Endothelial cell of umbilical vein (primary cell): ENCODE results near the gene KDM4C. TPM values are rescaled to one million over a fixed set of nuclear protein-coding genes. Genes with fewer than 3 reads are reported as not detected.

Experiments
- BruUV-seq: library from RNA; stranded (reverse); fragments of 400-500 nt; replicated peaks from 2 replicates; lab custom pipeline; 2021; lab: Mats Ljungman, UMichigan
- CTCF ChIA-PET: fragments of 300-600, 350-600 bp; sonication (Branson Sonifier 250); formaldehyde crosslinking; loops from one replicate; lab custom pipeline; 2021; ENCODE audit warnings: antibody characterized with exemption, inconsistent platforms; lab: Charles Lee
- POLR2A ChIA-PET: fragments of 300-600, 350-600 bp; sonication (Branson Sonifier 250); formaldehyde crosslinking; loops from one replicate; lab custom pipeline; 2021; ENCODE audit warnings: antibody characterized with exemption, inconsistent platforms; lab: Charles Lee
- DNase-seq: peaks from one replicate; pipeline ENCODE4 v3.0.0-alpha.2; 2011; ENCODE audit warnings: low read depth, low spot score
- FAIRE-seq: peaks from 2 replicates; lab custom pipeline; 2011; peaks lifted over from hg19 to GRCh38; lab: Jason Lieb, UNC
- H2AFZ ChIP-seq: 2 replicates; pipeline ENCODE4 v1.6.0; 2012; ENCODE audit warnings: low read depth, low read length, control low read depth, inconsistent platforms
- H3K27ac ChIP-seq: 2 replicates; pipeline ENCODE4 v1.5.1; 2011; ENCODE audit warnings: low read depth, mild to moderate bottlenecking, control low read depth, low read length, moderate library complexity; ENCODE audit not compliant: insufficient read depth
- H3K27me3 ChIP-seq, 2 experiments: 2 replicates each; pipeline versions ENCODE4 v1.6.0 to v1.6.1; 2011; ENCODE audit warnings: low read length in 2 of 2, mixed read lengths in 1 of 2; ENCODE audit not compliant: control insufficient read depth in 2 of 2, insufficient read depth in 2 of 2
- H3K36me3 ChIP-seq, 2 experiments: 2 replicates in 1 of 2; 3 replicates in 1 of 2; pipeline ENCODE4 v1.5.1; 2011; ENCODE audit warnings: low read length in 2 of 2, mild to moderate bottlenecking in 1 of 2, moderate library complexity in 1 of 2; ENCODE audit not compliant: control insufficient read depth in 2 of 2, insufficient read depth in 2 of 2; ENCODE audit errors: extremely low read depth in 1 of 2
- H3K4me1 ChIP-seq: 3 replicates; pipeline ENCODE4 v1.5.1; 2011; ENCODE audit warnings: mild to moderate bottlenecking, low read length; ENCODE audit not compliant: control insufficient read depth, insufficient read depth; ENCODE audit errors: extremely low read depth
- H3K4me2 ChIP-seq: 2 replicates; pipeline ENCODE4 v1.6.1; 2011; ENCODE audit warnings: low read length, control low read depth, mixed read lengths; ENCODE audit not compliant: insufficient read depth
- H3K4me3 ChIP-seq, 3 experiments: fragments of 200-600 bp in 1 of 3; sonication (generic), shearing (Covaris generic) in 1 of 3; replicated peaks in 1 of 3; 2 replicates each; pipeline ENCODE4 v1.5.1; 2011 to 2016; ENCODE audit warnings: control low read depth in 3 of 3, low read length in 3 of 3, mild to moderate bottlenecking in 2 of 3, inconsistent platforms in 1 of 3, low read depth in 1 of 3, moderate library complexity in 1 of 3; ENCODE audit not compliant: insufficient read depth in 1 of 3
- H3K79me2 ChIP-seq: 2 replicates; pipeline ENCODE4 v1.6.0; 2012; ENCODE audit warnings: low read length, inconsistent platforms; ENCODE audit not compliant: control insufficient read depth, insufficient read depth
- H3K9ac ChIP-seq: replicated peaks from 2 replicates; pipeline ENCODE3; 2011; ENCODE audit warnings: low read length, control low read depth; ENCODE audit not compliant: insufficient read depth; ENCODE audit errors: extremely low read depth
- H3K9me1 ChIP-seq: replicated peaks from 3 replicates; pipeline ENCODE4 v1.6.0; 2011; ENCODE audit warnings: mild to moderate bottlenecking, low read length; ENCODE audit not compliant: control insufficient read depth, insufficient read depth; ENCODE audit errors: extremely low read depth
- H3K9me3 ChIP-seq: replicated peaks from 2 replicates; pipeline ENCODE4 v1.5.1; 2012; ENCODE audit warnings: low read length, inconsistent platforms; ENCODE audit not compliant: control insufficient read depth, insufficient read depth
- H4K20me1 ChIP-seq: replicated peaks from 2 replicates; pipeline ENCODE3; 2011; ENCODE audit warnings: mild to moderate bottlenecking, low read length; ENCODE audit not compliant: control insufficient read depth, insufficient read depth; ENCODE audit errors: extremely low read depth
- CTCF ChIP-seq, 2 donors: IDR thresholded peaks; 1 replicate in 1 of 2; 2 replicates in 1 of 2; pipeline ENCODE4 v1.5.1; 2011; ENCODE audit warnings: low read length in 2 of 2, mild to moderate bottlenecking in 2 of 2, moderate library complexity in 2 of 2, control low read depth in 1 of 2, inconsistent platforms in 1 of 2, low read depth in 1 of 2; ENCODE audit not compliant: insufficient read depth in 1 of 2; ENCODE audit errors: extremely low read depth in 1 of 2
- EZH2 ChIP-seq: IDR thresholded peaks from 2 replicates; pipeline ENCODE4 v1.6.1; 2012; ENCODE audit warnings: borderline replicate concordance, low read depth, mild to moderate bottlenecking, moderate library complexity, low read length, inconsistent platforms; ENCODE audit not compliant: severe bottlenecking
- FOS ChIP-seq: IDR thresholded peaks from 2 replicates; pipeline ENCODE4 v1.6.1; 2011; ENCODE audit warnings: mild to moderate bottlenecking, low read length, moderate library complexity, borderline replicate concordance; ENCODE audit not compliant: insufficient read depth
- GATA2 ChIP-seq: IDR thresholded peaks from 2 replicates; pipeline ENCODE4 v1.7.0; 2011; ENCODE audit warnings: low read depth, mild to moderate bottlenecking, moderate library complexity, mixed read lengths, low read length; ENCODE audit not compliant: insufficient read length, insufficient read depth
- JUN ChIP-seq: IDR thresholded peaks from 2 replicates; pipeline ENCODE4 v1.6.1; 2011; ENCODE audit warnings: borderline replicate concordance, low read depth; ENCODE audit not compliant: insufficient read length, insufficient read depth
- MAX ChIP-seq: IDR thresholded peaks from 2 replicates; pipeline ENCODE4 v1.6.1; 2011; ENCODE audit not compliant: insufficient read depth, insufficient read length
- MYC ChIP-seq: IDR thresholded peaks from one replicate; pipeline ENCODE4 v1.6.1; 2011; ENCODE audit warnings: mild to moderate bottlenecking, low read depth, low read length
- POLR2A ChIP-seq: IDR thresholded peaks from 2 replicates; pipeline ENCODE4 v1.6.1; 2012; ENCODE audit warnings: low read depth, mild to moderate bottlenecking, control low read depth, low read length
- POLR2AphosphoS5 ChIP-seq: IDR thresholded peaks from 2 replicates; pipeline ENCODE4 v1.6.1; 2012; ENCODE audit warnings: low read depth, mild to moderate bottlenecking, control low read depth, low read length, moderate library complexity; ENCODE audit not compliant: insufficient read depth
- dilution Hi-C: fragments of 300-500 bp; cut with MboI; formaldehyde crosslinking; loops from one replicate; pipeline ENCODE4 v1.15.0; 2019; ENCODE audit warnings: low sequenced_read_pairs; ENCODE audit not compliant: extremely low pct_ligation_motif_present
- intact Hi-C: fragments of 100-400 bp; cut with micrococcal nuclease; formaldehyde crosslinking; loops from one replicate; pipeline ENCODE4 v1.10.0; 2022
- polyA plus RNA-seq, 4 experiments: library from polyadenylated mRNA; depleted of rRNA in 3 of 4; stranded (reverse) in 3 of 4; unstranded in 1 of 4; fragments of >200 nt; gene quantifications; 2 replicates each; pipeline versions ENCODE4 v1.2.1 to v1.2.3, GENCODE V29; 2011 to 2012; ENCODE audit warnings: missing spikeins in 1 of 4
- total RNA-seq: library from RNA; stranded (reverse); gene quantifications from 2 replicates; pipeline ENCODE4 v1.2.3, GENCODE V29; 2021

KDM4C gene
- total and polyA plus RNA-seq, 2 donors (not counting 3 experiments of a cell fraction or from before 2014, with no cell fraction given): 5.4 to 15.0 TPM

- H3K4me2 ChIP-seq: no peak overlapping the region
- H4K20me1 ChIP-seq: no peaks in the 10 kb centered on the region
- H3K4me3 ChIP-seq: no peak overlapping the region
- H3K36me3 ChIP-seq: no peaks in the 10 kb centered on the region
- TF ChIP-seq JUN (no peak), POLR2A (no peak), EZH2 (no peak), FOS (no peak), CTCF (IDR thresholded peaks at IDR 0.05; ENCODE audit: extremely low read depth in 1 of 2, insufficient read depth in 1 of 2, low read depth in 1 of 2, low read length in 2 of 2) (no peak), GATA2 (no peak), MAX (no peak), POLR2AphosphoS5 (no peak), MYC (no peak)
- H3K27ac ChIP-seq: no peak overlapping the region
- no peaks in the 10 kb centered on the region for H3K79me2 ChIP-seq
- H2AFZ ChIP-seq: no peak overlapping the region
- DNase-seq: no peak
- BruUV-seq: no TSS peak
- H3K27me3 ChIP-seq: no peaks in the 10 kb centered on the region
- no peak for FAIRE-seq
- no peaks in the 10 kb centered on the region for H3K4me1 ChIP-seq
- no peaks in the 10 kb centered on the region for H3K9me1 ChIP-seq
- ChIA-PET POLR2A (no interaction called here), CTCF (no interaction called here)
- H3K9ac ChIP-seq: no peak overlapping the region
- intact Hi-C loops: no loop called here
- dilution Hi-C loops: no loop called here
- no peaks in the 10 kb centered on the region for H3K9me3 ChIP-seq
Observed at GRCh38 chr9:7111413-7111812, 353.6 kb downstream of the KDM4C start.
